H1 (cell line): Measurements from ENCODE around the gene CRTAP. TPM values are rescaled to one million over a fixed set of nuclear protein-coding genes. Genes with fewer than 3 reads are reported as not detected.

Source experiments
- CHD1 ChIP-seq: IDR thresholded peaks from 2 replicates; pipeline ENCODE4 v1.6.1; 2012; ENCODE audit warnings: low read depth, low read length, improper control_type of control experiment
- EGR1 ChIP-seq: IDR thresholded peaks from 2 replicates; pipeline ENCODE4 v1.6.1; 2011; ENCODE audit warnings: low read depth, low read length, borderline replicate concordance
- RNF2 ChIP-seq: fragments of 200-900, 300-1000 bp; sonication (generic); IDR thresholded peaks from 2 replicates; pipeline ENCODE4 v1.7.1; 2016; ENCODE audit warnings: borderline replicate concordance, low read depth, mild to moderate bottlenecking, antibody characterized with exemption, low read length; ENCODE audit not compliant: poor library complexity, severe bottlenecking; ENCODE audit errors: missing control alignments
- SAP30 ChIP-seq: fragments of 300-600 bp; sonication (generic); IDR thresholded peaks from 2 replicates; pipeline ENCODE4 v1.7.1; 2012; ENCODE audit warnings: low read length, moderate library complexity, mild to moderate bottlenecking, inconsistent platforms; ENCODE audit not compliant: insufficient read depth, insufficient replicate concordance
- SIN3A ChIP-seq, 2 experiments: IDR thresholded peaks in 1 of 2; conservative IDR thresholded peaks in 1 of 2; 2 replicates each; pipeline ENCODE4 v1.6.1; 2011 to 2012; ENCODE audit warnings: low read length in 2 of 2, improper control_type of control experiment in 1 of 2, low read depth in 1 of 2, mild to moderate bottlenecking in 1 of 2
- SIX5 ChIP-seq: IDR thresholded peaks from 2 replicates; pipeline ENCODE4 v1.6.1; 2011; ENCODE audit warnings: mild to moderate bottlenecking, low read depth, low read length
- SRF ChIP-seq: IDR thresholded peaks from 2 replicates; pipeline ENCODE4 v1.6.1; 2011; ENCODE audit warnings: mild to moderate bottlenecking, low read depth, low read length, moderate library complexity
- SUZ12 ChIP-seq: fragments of 200-600 bp; sonication (generic); IDR thresholded peaks from 2 replicates; pipeline ENCODE4 v1.6.1; 2012; ENCODE audit warnings: mild to moderate bottlenecking, inconsistent platforms, low read length, moderate library complexity, mixed read lengths
- polyA plus RNA-seq, 7 experiments: library from polyadenylated mRNA; depleted of rRNA in 3 of 7; stranded (reverse) in 5 of 7; unstranded in 2 of 7; fragments of >200 nt in 5 of 7; fragments of 200-250 nt in 2 of 7; gene quantifications; 1 replicate in 5 of 7; 2 replicates in 1 of 7; 4 replicates in 1 of 7; pipeline versions ENCODE4 v1.2.1 to v1.2.3, GENCODE V29; 2011 to 2013; ENCODE audit warnings: missing spikeins in 2 of 7, mixed read lengths in 2 of 7
- total RNA-seq: library from RNA; stranded (reverse); fragmentation: NEBNext Ultra II Directional; extraction: Animal tissue kit (Norgen Biotek cat#: 25700); gene quantifications from 2 replicates; pipeline ENCODE4 v1.2.1, GENCODE V29; 2021

The CRTAP gene
- total and polyA plus RNA-seq, 2 of the 8 experiments (the other 6 are each of a cell fraction or from before 2014, with no cell fraction given), result 159 to 188 TPM

DNA sequence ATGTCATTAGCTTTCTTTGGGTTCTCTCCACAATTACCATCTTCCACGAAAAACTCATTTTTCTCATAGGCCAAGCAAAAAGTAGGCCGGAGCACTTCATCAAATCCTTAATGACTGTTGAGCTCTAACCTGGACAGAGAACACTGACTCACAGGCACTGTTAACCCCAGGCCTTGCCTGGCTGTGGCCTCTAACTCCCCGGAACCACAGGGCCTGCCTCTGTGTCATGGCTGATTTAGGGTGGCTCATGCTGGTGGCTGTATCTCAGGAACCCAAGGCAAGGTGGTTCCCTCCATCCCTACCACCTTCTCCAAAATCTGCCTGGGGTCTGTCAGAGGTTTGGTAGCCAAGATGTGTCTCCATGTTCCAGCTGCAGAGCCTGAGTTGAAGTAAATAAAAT is 3.6 kb downstream of the CRTAP start (continued):
- TF ChIP-seq RNF2 (no peak), SIX5 (no peak), EGR1 (no peak), CHD1 (no peak), SIN3A (conservative IDR thresholded peaks at IDR 0.05 in 1 of 2, IDR thresholded peaks at IDR 0.05 in 1 of 2; ENCODE audit: low read depth in 1 of 2, low read length in 2 of 2) (no peak), SAP30 (no peak), SUZ12 (no peak), SRF (no peak)
